ENCODE data around the gene FGD3.

DNA sequence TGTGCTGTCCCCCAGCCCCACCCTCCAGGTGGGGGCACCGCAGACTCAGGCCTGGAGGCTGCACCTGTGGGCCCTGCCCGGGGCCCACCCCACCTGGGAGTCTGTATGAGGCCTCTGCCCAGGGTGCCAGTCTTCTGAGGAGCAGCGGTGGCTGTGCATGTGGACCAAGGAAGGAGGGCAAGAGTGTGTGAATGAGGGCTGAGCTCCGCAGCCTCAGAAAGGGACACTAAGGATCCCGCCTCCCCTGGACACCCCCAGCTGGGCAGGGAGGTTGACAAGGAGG lies 19.1 kb downstream of the FGD3 start:
- no peak for TF ChIP-seq CTCF (IDR thresholded peaks at IDR 0.05; ENCODE audit: low read depth, low read length, poor library complexity, severe bottlenecking)
- no peak for TF ChIP-seq EZH2phosphoT487 (IDR thresholded peaks at IDR 0.05; ENCODE audit: borderline replicate concordance, low read length)
